Measurements from ENCODE around the gene FUS.
A peak's percentile ranks its signal among the peaks of the same experiment; 100 is the strongest.
"Not testable (repeated sequence)": the region's sequence is repeated elsewhere in the genome, so short reads cannot be mapped to it uniquely, and the experiment has no call there.

Gene FUS

GRCh38 chr16:31199430-31200041 is 19.6 kb downstream of the FUS start (continued):
- TF ChIP-seq PRDM10 (tag by site-specific recombination; IDR thresholded peaks at IDR 0.05) (no peak), ZNF561 (tag by site-specific recombination; IDR thresholded peaks at IDR 0.05; ENCODE audit: borderline replicate concordance) (no peak), REPIN1 (tag by site-specific recombination; IDR thresholded peaks at IDR 0.05; ENCODE audit: low read depth) (no peak), SP7 (tag by site-specific recombination; IDR thresholded peaks at IDR 0.05) (no peak), INSM2 (tag by site-specific recombination; IDR thresholded peaks at IDR 0.05) (no peak), ZNF18 (tag by site-specific recombination; IDR thresholded peaks at IDR 0.05) (peak; percentile 74; the same call in 1 of the 2 replicates), PATZ1 (tag by site-specific recombination; IDR thresholded peaks at IDR 0.05) (no peak)

GRCh38 chr16:31200111-31200510 is 20.2 kb downstream of the FUS start:
- ChIA-PET CTCF (interaction anchor here (0.9 kb wide), 1 partner anchor 183 kb away, joined by 3 read pairs; no protein-coding TSS in a partner anchor), POLR2A (interaction anchor here (1.8 to 2.2 kb wide), 2 partner anchors 10 to 15 kb away, joined by 4 to 6 read pairs; no protein-coding TSS in a partner anchor)
- not testable (repeated sequence) for H3K4me3 ChIP-seq (ENCODE audit: low read depth, low read length); H3K27ac ChIP-seq (ENCODE audit: extremely low read depth, low read depth, low read length); H3K4me1 ChIP-seq (ENCODE audit: control insufficient read depth, insufficient read depth, low read length); H3K9me3 ChIP-seq (ENCODE audit: control insufficient read depth, insufficient read depth, low read depth, low read length)
- peaks cover 13 to 41% of the 10 kb centered on the region in 2 experiments; a peak in 2 of 3 replicates for H3K36me3 ChIP-seq (ENCODE audit: control insufficient read depth in 2 of 2, insufficient read depth in 1 of 2, low read length in 2 of 2)
- 0 out of 2 replicates have a peak, but pooled peaks have one; percentile 43 for TF ChIP-seq IKZF3 (tag by site-specific recombination; IDR thresholded peaks at IDR 0.05)
- TF ChIP-seq ZNF692 (tag by site-specific recombination; IDR thresholded peaks at IDR 0.05), result peak; percentile 45; the same call in 1 of the 2 replicates
- TF ChIP-seq ZFP69B (tag by site-specific recombination; IDR thresholded peaks at IDR 0.05), result 0 out of 2 replicates have a peak, but pooled peaks have one; percentile 25

Measured in HEK293 (cell line).